Measurements from ENCODE around the gene CFDP1.

CFDP1 gene

DNA sequence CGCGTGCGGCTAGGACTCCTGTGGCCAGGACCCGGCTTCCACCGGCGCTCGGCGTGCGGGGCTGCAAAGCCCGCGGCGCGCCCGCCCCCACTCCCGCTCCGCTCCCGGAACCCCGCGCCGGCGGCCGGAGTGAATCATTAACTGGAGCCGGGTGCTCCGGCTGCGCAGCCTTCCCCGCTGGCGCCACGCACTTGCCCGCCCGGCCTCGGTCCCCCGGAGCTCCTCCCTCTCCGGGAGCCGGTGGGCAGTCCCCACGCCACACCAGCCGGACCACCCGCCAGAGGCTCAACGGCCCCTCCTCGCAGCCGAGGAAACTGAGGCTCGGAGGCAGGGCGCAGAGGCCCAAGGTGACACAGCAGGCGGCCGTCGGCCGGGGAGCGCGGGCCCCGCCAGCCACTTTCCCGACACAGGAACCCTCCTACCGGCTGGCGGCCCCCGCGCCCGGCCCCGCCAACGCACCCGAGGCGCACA lies 182.5 kb downstream of the CFDP1 start:
- ChIA-PET CTCF (interaction anchor here (1.8 kb wide), 1 partner anchor 17 kb away, joined by 9 read pairs; no protein-coding TSS in a partner anchor), POLR2A (no interaction called here)
- WGBS (ENCODE audit: insufficient coverage), result 0% methylated on average over 49 of the region's 59 CpGs
- Histone ChIP-seq H3K27me3 (replicated peaks in 2 of 5; ENCODE audit: control insufficient read depth in 4 of 5, insufficient read depth in 5 of 5, low read length in 4 of 5) (peaks cover 11 to 95% (median 38%) of the 10 kb centered on the region in 5 experiments), H3K27ac (ENCODE audit: insufficient read depth in 1 of 2, low read depth in 1 of 2, low read length in 2 of 2, poor library complexity in 1 of 2, severe bottlenecking in 2 of 2) (no peak overlapping the region), H3K9me3 (ENCODE audit: control extremely low read depth in 1 of 5, control insufficient read depth in 4 of 5, insufficient read depth in 2 of 5, low read depth in 1 of 5, low read length in 4 of 5) (no peaks in the 10 kb centered on the region), H3K36me3 (ENCODE audit: control insufficient read depth in 4 of 4, insufficient read depth in 4 of 4, low read length in 3 of 4) (no peaks in the 10 kb centered on the region), H3K4me3 (ENCODE audit: control insufficient read depth in 1 of 7, extremely low read depth in 1 of 7, insufficient read depth in 4 of 7, low read depth in 2 of 7, low read length in 6 of 7) (peak overlapping the region in 4 of 7 experiments; percentile 25 to 54 (median 36)), H3K4me1 (ENCODE audit: control extremely low read depth in 1 of 4, control insufficient read depth in 4 of 4, insufficient read depth in 4 of 4, low read length in 3 of 4) (peaks cover 0 to 18% (median 15%) of the 10 kb centered on the region in 4 experiments)
- DNase-seq, result peak in 2 of 3 donors; percentile 28 to 35

DNA sequence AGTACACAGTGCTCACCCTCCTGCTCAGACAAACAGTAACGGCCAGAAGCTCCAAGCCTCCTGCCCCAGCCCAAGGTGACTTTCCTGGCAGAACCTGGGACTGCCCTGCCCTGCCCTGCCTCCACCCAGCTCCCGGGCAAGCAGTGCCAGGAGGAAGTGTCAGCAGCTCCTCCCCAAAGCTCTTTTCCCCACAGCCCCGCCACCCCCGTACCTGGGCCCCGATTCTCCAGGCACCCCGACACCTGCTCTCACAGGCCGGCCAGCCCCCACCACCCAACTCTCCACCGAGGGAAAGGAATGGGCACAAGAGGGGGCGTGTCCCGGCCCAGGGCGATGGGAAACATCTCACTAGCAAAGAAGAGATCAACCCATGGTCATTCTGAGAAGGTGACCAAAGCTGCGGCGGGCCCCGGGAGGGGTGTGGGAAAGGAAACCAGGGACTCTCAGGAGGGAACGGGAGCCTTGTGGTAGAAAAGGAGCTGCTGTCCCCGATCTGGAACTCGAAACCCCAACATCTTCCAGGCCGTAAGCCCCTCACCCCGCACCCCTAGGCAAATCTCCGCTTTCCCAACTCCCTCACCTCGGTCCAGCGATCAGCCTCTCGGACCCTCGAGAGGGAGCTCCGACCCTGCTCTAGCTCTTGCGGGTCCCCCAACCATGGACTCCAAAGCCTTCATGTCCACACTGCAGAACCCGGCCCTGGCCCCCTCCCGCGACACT lies 183.1 kb downstream of the CFDP1 start:
- ChIA-PET POLR2A (interaction anchor here (0.8 kb wide), 1 partner anchor 17 kb away, joined by 3 read pairs; no protein-coding TSS in a partner anchor), CTCF (interaction anchor here (1.8 kb wide), 1 partner anchor 17 kb away, joined by 9 read pairs; no protein-coding TSS in a partner anchor)
- Histone ChIP-seq H3K36me3 (ENCODE audit: control insufficient read depth in 4 of 4, insufficient read depth in 4 of 4, low read length in 3 of 4) (no peaks in the 10 kb centered on the region), H3K27ac (ENCODE audit: insufficient read depth in 1 of 2, low read depth in 1 of 2, low read length in 2 of 2, poor library complexity in 1 of 2, severe bottlenecking in 2 of 2) (no peak overlapping the region), H3K4me3 (ENCODE audit: control insufficient read depth in 1 of 7, extremely low read depth in 1 of 7, insufficient read depth in 4 of 7, low read depth in 2 of 7, low read length in 6 of 7) (peak overlapping the region in 3 of 7 experiments; percentile 25 to 54 (median 36)), H3K27me3 (replicated peaks in 2 of 5; ENCODE audit: control insufficient read depth in 4 of 5, insufficient read depth in 5 of 5, low read length in 4 of 5) (peaks cover 9 to 98% (median 38%) of the 10 kb centered on the region in 5 experiments), H3K4me1 (ENCODE audit: control extremely low read depth in 1 of 4, control insufficient read depth in 4 of 4, insufficient read depth in 4 of 4, low read length in 3 of 4) (peaks cover 0 to 18% (median 15%) of the 10 kb centered on the region in 4 experiments), H3K9me3 (ENCODE audit: control extremely low read depth in 1 of 5, control insufficient read depth in 4 of 5, insufficient read depth in 2 of 5, low read depth in 1 of 5, low read length in 4 of 5) (no peaks in the 10 kb centered on the region)
- no peak for DNase-seq
- 3% methylated on average over 20 of the region's 29 CpGs for WGBS (ENCODE audit: insufficient coverage)

DNA sequence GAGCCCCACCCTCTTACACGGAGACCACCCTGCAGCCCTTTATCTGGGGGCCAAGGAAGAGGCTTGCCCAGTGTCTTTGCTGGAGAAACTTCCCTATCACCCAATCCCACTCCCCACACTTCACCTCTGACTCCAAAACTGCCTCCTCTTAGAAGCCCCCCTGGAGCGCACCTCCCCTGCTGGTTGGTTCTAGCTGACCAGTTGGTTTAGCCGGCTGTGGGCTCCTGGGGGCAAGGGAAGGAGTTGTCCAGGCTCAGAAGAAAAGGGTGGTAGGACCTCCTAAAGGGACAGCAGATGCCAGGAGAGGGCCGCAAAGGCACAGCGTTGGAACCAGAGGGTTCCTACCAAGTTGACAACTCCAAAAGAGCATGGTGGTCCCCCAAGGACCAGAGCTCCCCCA lies 183.9 kb downstream of the CFDP1 start:
- Histone ChIP-seq H3K9me3 (ENCODE audit: control extremely low read depth in 1 of 5, control insufficient read depth in 4 of 5, insufficient read depth in 2 of 5, low read depth in 1 of 5, low read length in 4 of 5) (no peaks in the 10 kb centered on the region), H3K27ac (ENCODE audit: insufficient read depth in 1 of 2, low read depth in 1 of 2, low read length in 2 of 2, poor library complexity in 1 of 2, severe bottlenecking in 2 of 2) (no peak overlapping the region), H3K4me1 (ENCODE audit: control extremely low read depth in 1 of 4, control insufficient read depth in 4 of 4, insufficient read depth in 4 of 4, low read length in 3 of 4) (peaks cover 0 to 15% (median 13%) of the 10 kb centered on the region in 4 experiments), H3K36me3 (ENCODE audit: control insufficient read depth in 4 of 4, insufficient read depth in 4 of 4, low read length in 3 of 4) (no peaks in the 10 kb centered on the region), H3K4me3 (ENCODE audit: control insufficient read depth in 1 of 7, extremely low read depth in 1 of 7, insufficient read depth in 4 of 7, low read depth in 2 of 7, low read length in 6 of 7) (no peak overlapping the region), H3K27me3 (replicated peaks in 2 of 5; ENCODE audit: control insufficient read depth in 4 of 5, insufficient read depth in 5 of 5, low read length in 4 of 5) (peaks cover under 1 to 97% (median 35%) of the 10 kb centered on the region in 5 experiments)
- POLR2A ChIA-PET, result no interaction called here
- WGBS (ENCODE audit: insufficient coverage), result 89% methylated on average over 3 of the region's 5 CpGs
- CTCF ChIA-PET, result interaction anchor here (1.8 kb wide), 1 partner anchor 16 kb away, joined by 9 read pairs; no protein-coding TSS in a partner anchor
- DNase-seq, result no peak

DNA sequence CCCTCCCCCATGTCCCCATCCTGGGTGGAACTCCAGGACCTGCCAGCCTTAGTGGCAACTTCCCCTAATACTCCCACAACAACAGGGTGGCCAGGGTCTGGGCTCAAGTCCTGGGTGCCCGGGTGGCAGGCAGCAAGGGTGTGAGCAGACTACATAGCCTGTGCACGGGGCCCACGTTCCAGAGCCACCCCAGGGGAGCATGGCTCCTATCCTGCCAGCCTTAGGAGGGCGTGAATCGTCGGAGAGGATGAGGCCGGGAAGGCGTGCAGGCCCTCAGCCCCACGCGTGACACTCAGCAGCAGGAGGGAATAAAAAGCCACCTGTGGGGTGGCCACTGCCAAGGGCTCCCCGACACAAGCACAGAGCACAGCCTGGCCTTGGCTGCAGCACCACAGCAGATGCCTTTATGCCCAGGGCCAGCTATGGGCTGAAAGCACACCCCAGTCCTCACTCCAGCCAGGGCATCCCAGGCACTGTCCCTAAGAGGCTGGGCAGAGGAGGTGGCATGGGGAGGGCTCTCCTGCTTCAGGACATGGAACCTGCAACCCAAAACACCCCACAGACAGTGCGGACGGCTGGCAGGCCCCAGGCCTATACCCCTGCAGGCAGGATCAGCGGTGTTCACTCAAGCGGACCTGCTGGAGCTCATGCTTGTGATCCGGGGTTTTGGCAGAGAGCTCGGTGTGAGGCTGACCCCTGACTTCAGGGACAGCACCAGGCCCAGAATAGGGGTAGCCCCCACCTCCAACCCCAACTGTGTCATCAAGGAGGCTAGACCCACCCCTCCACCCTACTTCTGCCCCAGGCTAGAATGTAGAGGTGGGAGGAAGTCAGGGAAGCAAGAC lies 184.5 kb downstream of the CFDP1 start:
- CTCF ChIA-PET, result interaction anchor here (1.8 to 2.2 kb wide), 2 partner anchors 15 kb away, joined by 9 read pairs; no protein-coding TSS in a partner anchor
- no peak for DNase-seq
- Histone ChIP-seq H3K9me3 (ENCODE audit: control extremely low read depth in 1 of 5, control insufficient read depth in 4 of 5, insufficient read depth in 2 of 5, low read depth in 1 of 5, low read length in 4 of 5) (no peaks in the 10 kb centered on the region), H3K4me3 (ENCODE audit: control insufficient read depth in 1 of 7, extremely low read depth in 1 of 7, insufficient read depth in 4 of 7, low read depth in 2 of 7, low read length in 6 of 7) (no peak overlapping the region), H3K27ac (ENCODE audit: insufficient read depth in 1 of 2, low read depth in 1 of 2, low read length in 2 of 2, poor library complexity in 1 of 2, severe bottlenecking in 2 of 2) (no peak overlapping the region), H3K4me1 (ENCODE audit: control extremely low read depth in 1 of 4, control insufficient read depth in 4 of 4, insufficient read depth in 4 of 4, low read length in 3 of 4) (peaks cover 0 to 15% (median 13%) of the 10 kb centered on the region in 4 experiments), H3K36me3 (ENCODE audit: control insufficient read depth in 4 of 4, insufficient read depth in 4 of 4, low read length in 3 of 4) (no peaks in the 10 kb centered on the region), H3K27me3 (replicated peaks in 2 of 5; ENCODE audit: control insufficient read depth in 4 of 5, insufficient read depth in 5 of 5, low read length in 4 of 5) (peaks cover 0 to 97% (median 30%) of the 10 kb centered on the region in 5 experiments)
- POLR2A ChIA-PET, result interaction anchor here (0.6 kb wide), 1 partner anchor 31 kb away, joined by 4 read pairs; no protein-coding TSS in a partner anchor
- 93% methylated on average over 16 of the region's 17 CpGs for WGBS (ENCODE audit: insufficient coverage)

DNA sequence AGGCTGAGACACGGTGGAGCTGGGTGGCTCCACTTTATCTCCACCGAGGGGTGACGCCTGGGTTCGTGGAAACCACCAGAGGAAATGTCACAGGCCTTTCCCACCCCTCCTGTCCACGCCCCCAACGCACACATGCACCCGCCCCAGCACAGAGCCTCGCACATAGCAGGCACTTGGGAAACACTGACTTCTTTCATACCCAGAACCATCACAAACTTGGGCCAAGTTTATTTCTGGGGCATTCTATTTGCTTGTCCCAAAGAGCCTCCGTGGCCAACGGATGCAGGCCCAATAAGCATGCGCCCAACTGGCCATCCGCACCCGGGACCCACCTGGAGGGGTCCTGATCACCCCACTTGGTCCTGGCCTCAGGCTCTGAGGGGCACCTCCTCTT lies 185.2 kb downstream of the CFDP1 start:
- peaks cover 0 to 97% (median 33%) of the 10 kb centered on the region in 5 experiments for H3K27me3 ChIP-seq (replicated peaks in 2 of 5; ENCODE audit: control insufficient read depth in 4 of 5, insufficient read depth in 5 of 5, low read length in 4 of 5)
- no peak overlapping the region for H3K27ac ChIP-seq (ENCODE audit: insufficient read depth in 1 of 2, low read depth in 1 of 2, low read length in 2 of 2, poor library complexity in 1 of 2, severe bottlenecking in 2 of 2)
- H3K36me3 ChIP-seq (ENCODE audit: control insufficient read depth in 4 of 4, insufficient read depth in 4 of 4, low read length in 3 of 4), result no peaks in the 10 kb centered on the region
- peaks cover 0 to 15% (median 13%) of the 10 kb centered on the region in 4 experiments for H3K4me1 ChIP-seq (ENCODE audit: control extremely low read depth in 1 of 4, control insufficient read depth in 4 of 4, insufficient read depth in 4 of 4, low read length in 3 of 4)
- ChIA-PET POLR2A (interaction anchor here (0.6 kb wide), 1 partner anchor 31 kb away, joined by 4 read pairs; no protein-coding TSS in a partner anchor), CTCF (interaction anchor here (1.0 to 2.2 kb wide), 2 partner anchors 15 to 131 kb away, joined by 3 to 9 read pairs; no protein-coding TSS in a partner anchor)
- H3K9me3 ChIP-seq (ENCODE audit: control extremely low read depth in 1 of 5, control insufficient read depth in 4 of 5, insufficient read depth in 2 of 5, low read depth in 1 of 5, low read length in 4 of 5), result no peaks in the 10 kb centered on the region
- DNase-seq, result no peak
- WGBS (ENCODE audit: insufficient coverage), result 71% methylated on average over 11 of the region's 13 CpGs
- H3K4me3 ChIP-seq (ENCODE audit: control insufficient read depth in 1 of 7, extremely low read depth in 1 of 7, insufficient read depth in 4 of 7, low read depth in 2 of 7, low read length in 6 of 7), result no peak overlapping the region

DNA sequence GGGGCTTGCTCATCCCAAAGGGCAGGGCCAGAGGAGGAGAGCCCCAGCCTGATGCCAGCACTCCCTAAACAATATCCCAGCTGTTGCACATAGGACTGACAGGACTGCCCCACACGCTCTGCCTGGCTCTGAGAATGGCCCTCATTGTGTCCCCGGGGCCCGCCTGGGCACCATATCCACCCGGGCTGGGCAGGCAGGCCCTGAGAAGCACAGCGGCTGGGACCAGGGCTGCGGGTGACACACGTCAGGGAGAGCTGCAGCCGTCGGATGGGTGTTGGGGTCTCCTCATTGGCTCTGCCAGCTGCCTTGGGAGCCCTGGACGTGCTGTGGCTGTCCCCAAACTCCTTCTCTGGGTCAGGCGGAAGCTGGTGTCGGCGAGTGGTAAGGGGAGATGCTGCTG lies 186.1 kb downstream of the CFDP1 start:
- H3K4me1 ChIP-seq (ENCODE audit: control extremely low read depth in 1 of 4, control insufficient read depth in 4 of 4, insufficient read depth in 4 of 4, low read length in 3 of 4), result peaks cover 0 to 15% (median 13%) of the 10 kb centered on the region in 4 experiments
- H3K4me3 ChIP-seq (ENCODE audit: control insufficient read depth in 1 of 7, extremely low read depth in 1 of 7, insufficient read depth in 4 of 7, low read depth in 2 of 7, low read length in 6 of 7), result no peak overlapping the region
- no peaks in the 10 kb centered on the region for H3K36me3 ChIP-seq (ENCODE audit: control insufficient read depth in 4 of 4, insufficient read depth in 4 of 4, low read length in 3 of 4)
- no peak for DNase-seq
- ChIA-PET CTCF (interaction anchor here (1.0 to 2.2 kb wide), 2 partner anchors 14 to 132 kb away, joined by 3 to 9 read pairs; no protein-coding TSS in a partner anchor), POLR2A (no interaction called here)
- no peaks in the 10 kb centered on the region for H3K9me3 ChIP-seq (ENCODE audit: control extremely low read depth in 1 of 5, control insufficient read depth in 4 of 5, insufficient read depth in 2 of 5, low read depth in 1 of 5, low read length in 4 of 5)
- no peak overlapping the region for H3K27ac ChIP-seq (ENCODE audit: insufficient read depth in 1 of 2, low read depth in 1 of 2, low read length in 2 of 2, poor library complexity in 1 of 2, severe bottlenecking in 2 of 2)
- 97% methylated on average over 13 of the region's 13 CpGs for WGBS (ENCODE audit: insufficient coverage)
- peaks cover 0 to 97% (median 27%) of the 10 kb centered on the region in 5 experiments for H3K27me3 ChIP-seq (replicated peaks in 2 of 5; ENCODE audit: control insufficient read depth in 4 of 5, insufficient read depth in 5 of 5, low read length in 4 of 5)

All from common myeloid progenitor, CD34-positive (primary cell).